Anterior cingulate cortex (tissue), 58 donors: ENCODE data around the gene WTAP.
"Not testable (repeated sequence)": the region's sequence is repeated elsewhere in the genome, so short reads cannot be mapped to it uniquely, and the experiment has no call there.

Experiments
- DNase-seq, 58 donors: peaks; one replicate each; lab custom pipeline; 2025; lab: John Stamatoyannopoulos, UW

The WTAP gene

GRCh38 chr6:159693128-159693893, 34.0 kb upstream of the WTAP start, which contains the start of gene SOD2:
SOD2 (minus strand) TSS chr6:159693241; CDS start chr6:159693167, 74 bp downstream.
- peak in 57 of 58 donors; percentile 37 to 96 (median 80) for DNase-seq

GRCh38 chr6:159693894-159694545, 33.3 kb upstream of the WTAP start:
- peak in 2 of 58 donors; percentile 15 to 17 for DNase-seq

DNA sequence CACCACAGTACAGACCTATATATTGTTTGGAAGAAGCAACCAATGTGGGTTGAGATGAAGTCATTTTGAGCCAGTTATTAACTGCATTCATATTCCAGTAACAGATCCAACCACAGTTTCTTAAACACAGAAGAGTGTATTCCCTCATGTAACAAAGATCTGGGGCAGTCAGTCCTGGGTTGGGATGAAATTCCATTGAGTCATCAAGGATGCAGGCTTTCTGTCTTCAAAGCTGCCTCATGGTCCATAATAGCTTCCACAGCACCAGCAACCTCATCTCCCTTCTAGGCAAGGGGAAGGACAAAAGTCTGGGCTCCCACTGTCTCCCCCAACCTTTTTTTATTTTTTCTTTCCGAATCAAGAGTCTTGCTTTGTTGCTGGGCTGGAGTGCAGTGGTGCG, 31.3 kb upstream of the WTAP start:
- no peak for DNase-seq

DNA sequence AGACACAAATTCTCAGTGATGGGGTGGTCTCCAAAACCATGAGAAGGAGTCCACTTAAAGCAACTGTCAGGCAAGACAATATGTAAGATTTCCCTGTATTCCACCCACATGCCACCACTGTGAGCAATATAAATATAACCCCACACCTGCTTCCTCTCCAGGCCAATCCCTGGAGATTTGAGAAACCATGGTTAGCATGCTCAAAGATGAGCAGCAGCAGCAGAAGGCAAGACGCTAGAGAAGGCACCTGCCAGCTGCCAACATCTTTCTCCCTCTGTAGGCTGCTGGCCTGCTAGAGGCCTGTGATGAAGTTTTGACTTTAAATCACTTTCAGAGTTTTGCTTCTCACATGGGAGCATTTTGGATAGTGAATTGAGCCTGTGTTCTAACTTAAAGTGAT, 26.3 kb upstream of the WTAP start:
- no peak for DNase-seq

- no peak for DNase-seq
Measured at GRCh38 chr6:159701413-159701999, 25.8 kb upstream of the WTAP start.

GRCh38 chr6:159710603-159711002, 16.7 kb upstream of the WTAP start:
- DNase-seq, result not testable (repeated sequence)

DNA sequence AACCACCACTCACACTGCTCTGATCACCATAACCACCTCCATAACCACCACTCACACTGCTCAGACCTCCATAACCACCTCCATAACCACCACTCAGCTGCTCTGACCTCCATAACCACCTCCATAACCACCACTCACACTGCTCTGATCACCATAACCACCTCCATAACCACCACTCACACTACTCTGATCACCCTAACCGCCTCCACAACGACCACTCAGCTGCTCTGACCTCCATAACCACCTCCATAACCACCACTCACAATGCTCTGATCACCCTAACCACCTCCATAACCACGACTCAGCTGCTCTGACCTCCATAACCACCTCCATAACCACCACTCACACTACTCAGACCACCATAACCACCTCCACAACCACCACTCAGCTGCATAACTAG, 14.9 kb upstream of the WTAP start:
- not testable (repeated sequence) for DNase-seq

GRCh38 chr6:159713984-159714383, 13.3 kb upstream of the WTAP start:
- DNase-seq, result no peak

GRCh38 chr6:159714404-159714803, 12.9 kb upstream of the WTAP start:
- DNase-seq, result no peak

GRCh38 chr6:159715166-159715565, 12.1 kb upstream of the WTAP start:
- DNase-seq, result no peak

DNA sequence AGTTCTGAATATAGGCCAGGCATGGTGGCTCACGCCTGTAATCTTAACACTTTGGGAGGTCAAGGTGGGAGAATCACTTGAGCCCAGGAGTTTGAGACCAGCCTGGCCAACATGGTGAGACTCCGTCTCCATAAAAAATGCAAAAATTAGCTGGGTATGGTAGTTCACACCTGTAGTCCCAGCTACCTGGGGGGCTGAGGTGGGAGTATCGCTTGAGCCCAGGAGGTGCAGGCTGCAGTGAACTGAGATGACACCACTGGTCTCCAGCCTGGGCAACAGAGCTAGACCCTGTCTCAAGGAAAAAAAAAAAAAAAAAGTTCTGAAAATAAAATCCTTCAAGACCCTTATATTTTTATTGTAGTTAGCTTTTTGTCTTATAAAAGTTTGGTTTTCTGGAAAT, 11.7 kb upstream of the WTAP start:
- no peak for DNase-seq

DNA sequence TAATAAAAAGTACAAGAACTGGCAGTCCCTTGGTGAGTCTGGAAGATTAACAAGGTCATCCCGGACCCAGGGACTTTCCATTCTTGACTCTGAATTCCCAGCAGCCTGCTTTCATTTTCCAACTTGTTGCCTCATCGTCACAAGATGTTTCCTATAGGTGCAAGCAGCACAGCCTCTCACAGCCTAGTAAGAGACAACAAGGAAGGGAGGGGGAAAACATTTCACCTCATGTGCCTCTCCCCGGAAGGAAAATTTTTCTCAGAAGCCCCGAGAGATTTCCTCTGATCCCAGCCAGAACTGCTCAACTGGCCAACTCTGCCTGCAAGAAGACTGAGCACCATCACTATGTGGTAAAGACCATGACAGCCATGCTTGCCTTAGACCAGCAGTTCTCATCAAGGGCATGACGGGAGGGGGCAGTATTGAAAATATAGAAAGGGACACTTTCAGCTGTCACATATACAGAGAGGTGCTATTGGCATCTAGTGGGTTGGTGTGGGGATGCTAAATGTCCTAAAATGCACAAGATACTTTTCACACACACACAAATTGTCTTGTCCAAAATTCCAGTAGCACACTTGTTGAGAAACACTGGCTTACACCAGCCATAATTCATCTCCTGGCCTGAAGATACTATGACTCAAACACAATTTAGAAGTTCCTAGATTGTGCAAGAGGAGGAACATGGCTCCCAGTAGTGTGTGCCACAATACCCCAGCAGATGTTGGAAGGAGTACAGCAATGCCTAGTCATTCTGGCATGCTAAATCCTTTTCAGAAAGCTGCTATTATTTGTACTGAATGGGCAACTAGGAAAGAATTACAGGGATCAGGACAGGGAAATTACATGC, 10.8 kb upstream of the WTAP start:
- DNase-seq, result peak in 16 of 58 donors; percentile 4 to 58 (median 26)

DNA sequence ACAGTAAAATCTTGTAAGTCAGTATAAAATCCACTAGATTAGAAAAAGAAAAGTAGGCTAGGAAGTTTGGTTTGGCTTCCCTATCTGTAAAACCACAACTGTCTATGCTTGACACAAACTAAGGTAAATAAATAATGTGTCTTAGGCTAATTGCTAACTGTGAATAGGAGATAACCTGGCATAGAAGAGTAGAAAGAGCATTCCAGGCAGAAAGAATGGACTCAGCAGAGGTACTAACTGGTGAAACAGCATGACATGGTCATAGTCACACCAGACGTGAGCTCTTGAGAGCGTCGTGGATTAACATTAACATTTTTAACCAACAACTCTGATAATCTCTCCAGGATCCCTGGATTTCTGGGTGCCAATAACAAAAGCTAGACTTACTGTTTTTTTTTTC, 8.7 kb upstream of the WTAP start:
- no peak for DNase-seq

DNA sequence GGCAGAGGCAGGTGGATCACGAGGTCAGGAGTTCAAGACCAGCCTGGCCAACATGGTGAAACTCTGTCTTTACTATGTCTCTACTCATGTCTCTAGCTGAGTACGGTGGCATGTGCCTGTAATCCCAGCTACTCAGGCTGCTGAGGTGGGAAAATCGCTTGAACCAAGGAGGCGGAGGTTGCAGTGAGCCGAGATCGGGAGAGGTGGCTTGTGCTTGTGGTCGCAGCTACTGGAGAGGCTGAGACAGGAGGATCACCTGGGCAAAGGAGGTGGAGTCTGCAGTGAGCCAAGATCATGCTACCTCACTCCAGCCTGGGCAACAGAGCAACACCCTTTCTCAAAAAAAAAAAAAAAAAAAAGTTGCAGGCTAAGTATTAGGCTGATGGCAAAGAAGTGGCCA, 8.0 kb upstream of the WTAP start:
- no peak for DNase-seq

GRCh38 chr6:159720708-159721107, 6.6 kb upstream of the WTAP start:
- DNase-seq, result no peak

- not testable (repeated sequence) for DNase-seq
Measured at GRCh38 chr6:159721981-159722380, 5.3 kb upstream of the WTAP start.

DNA sequence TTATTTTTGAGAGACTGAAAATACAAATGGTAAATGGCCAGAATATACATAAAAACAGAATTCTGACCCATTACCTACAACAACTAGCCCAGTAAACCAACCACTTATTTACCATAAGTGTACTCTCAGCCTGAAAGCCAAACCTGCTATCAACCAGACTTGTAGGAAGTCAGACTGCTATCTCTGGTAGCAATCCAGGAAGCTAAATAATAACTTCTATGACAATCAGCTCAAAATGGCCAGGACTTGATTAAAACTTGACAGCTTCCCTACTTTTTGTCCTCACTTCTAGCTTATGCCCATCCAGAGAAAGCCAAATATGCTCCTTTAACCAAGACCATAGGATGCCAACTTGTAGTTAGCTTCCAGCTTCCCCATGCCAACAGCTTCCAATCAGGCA, 4.7 kb upstream of the WTAP start:
- DNase-seq, result no peak

DNA sequence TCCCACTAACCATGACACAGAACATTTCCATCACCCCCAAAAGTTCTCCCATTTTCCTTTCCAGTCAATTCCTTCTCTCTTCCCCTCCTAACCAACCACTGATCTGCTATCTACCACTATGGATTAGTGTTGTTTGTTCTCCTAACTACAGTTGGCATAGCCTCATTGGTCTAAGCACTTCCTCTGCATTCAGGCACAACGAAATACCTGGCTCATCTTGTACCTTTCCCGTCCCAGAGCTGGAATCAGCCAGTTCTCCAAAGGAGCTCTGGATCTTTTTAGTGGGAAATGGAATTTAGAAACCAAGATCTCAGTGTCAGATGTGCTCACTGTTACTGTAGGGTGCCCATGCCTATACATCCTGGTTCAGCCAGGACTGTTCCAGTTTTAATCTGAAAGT, 4.0 kb upstream of the WTAP start:
- no peak for DNase-seq

DNA sequence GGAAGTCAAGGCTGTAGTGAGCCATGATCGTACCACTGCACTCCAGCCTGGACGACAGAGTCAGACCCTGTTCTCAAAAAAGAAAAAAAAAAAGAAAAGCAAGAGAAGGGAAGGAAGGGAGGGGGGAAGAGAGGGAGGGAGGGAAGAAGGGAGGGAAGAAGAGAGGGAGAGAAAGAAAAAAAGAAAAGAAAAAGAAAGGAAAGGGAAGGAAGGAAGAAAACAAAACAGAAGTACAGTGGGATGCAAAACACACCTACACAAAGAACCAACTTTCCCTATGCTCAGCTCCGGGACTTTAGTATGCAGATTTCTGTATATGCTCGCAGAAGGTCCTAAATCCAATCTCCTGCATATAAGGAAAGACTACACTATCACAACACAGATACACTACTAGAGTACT, 2.5 kb upstream of the WTAP start:
- no peak for DNase-seq

DNA sequence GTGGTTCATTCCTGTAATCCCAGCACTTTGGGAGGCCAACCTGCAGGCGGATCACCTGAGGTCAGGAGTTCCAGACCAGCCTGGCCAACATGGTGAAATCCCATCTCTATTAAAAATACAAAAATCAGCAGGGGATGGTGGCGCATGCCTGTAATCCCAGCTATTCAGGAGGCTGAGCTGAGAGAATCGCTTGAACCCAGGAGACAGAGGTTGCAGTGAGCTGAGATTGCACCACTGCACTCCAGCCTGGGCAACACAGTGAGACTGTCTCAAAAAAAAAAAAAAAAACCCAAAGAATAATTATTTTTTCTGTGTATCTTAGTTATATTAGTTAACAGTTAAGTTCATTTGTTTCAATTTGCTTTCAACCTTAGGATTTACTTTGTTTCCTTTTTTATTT, 2.1 kb upstream of the WTAP start:
- not testable (repeated sequence) for DNase-seq
